CD14-positive monocyte (primary cell): ENCODE data around the gene LETMD1. TPM values are rescaled to one million over a fixed set of nuclear protein-coding genes. Genes with fewer than 3 reads are reported as not detected.

Source experiments
- DNase-seq, 3 donors: peaks; one replicate each; pipeline ENCODE4 v3.0.0-alpha.2; 2011 to 2022
- H2AFZ ChIP-seq: 2 replicates; pipeline ENCODE4 v1.6.0; 2012; ENCODE audit warnings: mild to moderate bottlenecking, low read depth, low read length, inconsistent platforms; ENCODE audit not compliant: insufficient read depth, poor library complexity, severe bottlenecking
- H3K27ac ChIP-seq, 2 donors: 1 replicate in 1 of 2; 2 replicates in 1 of 2; pipeline ENCODE4 v1.5.1; 2012 to 2013; ENCODE audit warnings: low read length in 2 of 2, control low read depth in 1 of 2, inconsistent platforms in 1 of 2, low read depth in 1 of 2, mild to moderate bottlenecking in 1 of 2
- H3K27me3 ChIP-seq, 2 donors: one replicate each; pipeline versions ENCODE4 v1.6.0 to v1.6.1; 2011 to 2013; ENCODE audit warnings: low read length in 2 of 2; ENCODE audit not compliant: control insufficient read depth in 2 of 2, insufficient read depth in 2 of 2
- H3K36me3 ChIP-seq, 2 donors: replicated peaks in 1 of 2; 1 replicate in 1 of 2; 2 replicates in 1 of 2; pipeline versions ENCODE4 v1.5.1 to v1.6.1; 2012 to 2013; ENCODE audit warnings: low read length in 2 of 2, control low read depth in 1 of 2, inconsistent platforms in 1 of 2, mild to moderate bottlenecking in 1 of 2; ENCODE audit not compliant: insufficient read depth in 2 of 2, control insufficient read depth in 1 of 2
- H3K4me1 ChIP-seq, 2 donors: 1 replicate in 1 of 2; 2 replicates in 1 of 2; pipeline versions ENCODE4 v1.5.1 to v1.6.1; 2012 to 2013; ENCODE audit warnings: low read length in 2 of 2, control low read depth in 1 of 2, inconsistent platforms in 1 of 2, mild to moderate bottlenecking in 1 of 2, moderate library complexity in 1 of 2; ENCODE audit not compliant: insufficient read depth in 2 of 2, control insufficient read depth in 1 of 2
- H3K4me2 ChIP-seq: replicated peaks from 2 replicates; pipeline ENCODE3; 2012; ENCODE audit warnings: low read length, moderate library complexity, mild to moderate bottlenecking; ENCODE audit not compliant: poor library complexity, severe bottlenecking; ENCODE audit errors: extremely low read depth
- H3K4me3 ChIP-seq, 3 experiments: fragments of 200-600 bp in 1 of 3; sonication (generic) in 1 of 3; replicated peaks in 1 of 3; 1 replicate in 2 of 3; 2 replicates in 1 of 3; pipeline ENCODE4 v1.5.1; 2011 to 2013; ENCODE audit warnings: low read length in 3 of 3, mild to moderate bottlenecking in 3 of 3, control low read depth in 2 of 3, low read depth in 2 of 3, inconsistent platforms in 1 of 3, moderate library complexity in 1 of 3
- H3K79me2 ChIP-seq: 2 replicates; pipeline ENCODE4 v1.6.0; 2012; ENCODE audit warnings: mild to moderate bottlenecking, control low read depth, inconsistent platforms, low read length, moderate library complexity; ENCODE audit not compliant: insufficient read depth
- H3K9ac ChIP-seq: 2 replicates; pipeline ENCODE4 v1.6.0; 2017; ENCODE audit warnings: low read length, mild to moderate bottlenecking; ENCODE audit not compliant: insufficient read depth, poor library complexity, severe bottlenecking
- H3K9me3 ChIP-seq, 2 donors: replicated peaks in 1 of 2; 1 replicate in 1 of 2; 2 replicates in 1 of 2; pipeline versions ENCODE4 v1.5.1 to v1.6.1; 2012 to 2013; ENCODE audit warnings: low read length in 2 of 2, control low read depth in 1 of 2; ENCODE audit not compliant: control insufficient read depth in 1 of 2, insufficient read depth in 1 of 2
- H4K20me1 ChIP-seq: 2 replicates; pipeline ENCODE4 v1.6.0; 2012; ENCODE audit warnings: mild to moderate bottlenecking, low read length, control low read depth, moderate library complexity; ENCODE audit not compliant: insufficient read depth
- H3K27ac Mint-ChIP-seq, 7 donors: one replicate each; pipeline ENCODE4 v1.8.0; 2020; ENCODE audit warnings: mild to moderate bottlenecking in 7 of 7, mixed read lengths in 7 of 7, moderate library complexity in 6 of 7, inconsistent platforms in 2 of 7
- H3K27me3 Mint-ChIP-seq, 3 donors: one replicate each; pipeline ENCODE4 v1.8.0; 2021 to 2022; ENCODE audit warnings: low read depth in 3 of 3, mild to moderate bottlenecking in 3 of 3, mixed read lengths in 3 of 3, moderate library complexity in 3 of 3, inconsistent platforms in 1 of 3
- H3K36me3 Mint-ChIP-seq, 2 donors: one replicate each; pipeline ENCODE4 v1.8.0; 2020; ENCODE audit warnings: mixed read lengths in 2 of 2, inconsistent platforms in 1 of 2, mild to moderate bottlenecking in 1 of 2
- H3K4me1 Mint-ChIP-seq: one replicate; pipeline ENCODE4 v1.8.0; 2020; ENCODE audit warnings: mild to moderate bottlenecking, mixed read lengths
- H3K4me3 Mint-ChIP-seq, 2 donors: one replicate each; pipeline ENCODE4 v1.8.0; 2020; ENCODE audit warnings: mild to moderate bottlenecking in 2 of 2, mixed read lengths in 2 of 2, moderate library complexity in 1 of 2
- H3K9me3 Mint-ChIP-seq, 7 donors: one replicate each; pipeline ENCODE4 v1.8.0; 2020 to 2022; ENCODE audit warnings: mixed read lengths in 7 of 7, mild to moderate bottlenecking in 6 of 7, moderate library complexity in 6 of 7, inconsistent platforms in 2 of 7
- CTCF ChIP-seq: fragments of 200-600 bp; IDR thresholded peaks from one replicate; pipeline ENCODE4 v1.8.0; 2022; ENCODE audit warnings: antibody characterized with exemption, mild to moderate bottlenecking
- WGBS: methylation state at CpG from one replicate; pipeline ENCODE4 v1.1.5; 2013; ENCODE audit warnings: missing lambda C conversion rate; ENCODE audit not compliant: insufficient coverage; 5-methylcytosine and 5-hydroxymethylcytosine counted together
- intact Hi-C, 2 donors: fragments of 100-400 bp; cut with micrococcal nuclease; formaldehyde crosslinking; loops; one replicate each; pipeline versions ENCODE4 v1.15.0 to v1.15.1; 2023
- polyA plus RNA-seq, 3 donors: library from polyadenylated mRNA; depleted of rRNA in 1 of 3; unstranded in 2 of 3; stranded (reverse) in 1 of 3; fragments of 300-500 nt in 2 of 3; fragments of >200 nt in 1 of 3; fragmentation: Illumina TruSeq in 2 of 3; gene quantifications; 1 replicate in 2 of 3; 2 replicates in 1 of 3; pipeline ENCODE4 v1.2.3, GENCODE V29; 2012 to 2021

Gene LETMD1
- polyA plus RNA-seq, 3 donors = 13.2 to 95.6 (median 16.8) TPM

- Histone ChIP-seq H3K27ac (no peak overlapping the region), H3K79me2 (peaks cover 100% of the 10 kb centered on the region), H3K36me3 (no peaks in the 10 kb centered on the region), H2AFZ (no peak overlapping the region), H3K27me3 (no peaks in the 10 kb centered on the region), H3K9me3 (no peaks in the 10 kb centered on the region), H3K4me1 (peaks cover 20 to 37% of the 10 kb centered on the region in 2 donors), H3K9ac (no peak overlapping the region), H4K20me1 (peaks cover 86% of the 10 kb centered on the region), H3K4me2 (no peak overlapping the region), H3K4me3 (no peak overlapping the region)
- Mint-ChIP-seq H3K4me3 (no peak overlapping the region), H3K27me3 (peaks cover 0 to 2% (median 2%) of the 10 kb centered on the region in 3 donors), H3K4me1 (peaks cover 32% of the 10 kb centered on the region), H3K9me3 (no peaks in the 10 kb centered on the region), H3K27ac (no peak overlapping the region), H3K36me3 (peaks cover 2 to 5% of the 10 kb centered on the region in 2 donors)
- intact Hi-C loops = no loop called here
- TF ChIP-seq CTCF = no peak
- no peak for DNase-seq
These were observed 30.7 kb upstream of the LETMD1 start for GRCh38 chr12:51017452-51017851.

GRCh38 chr12:51018956-51019355 lies 29.2 kb upstream of the LETMD1 start:
- Mint-ChIP-seq H3K27ac (no peak overlapping the region), H3K4me3 (no peak overlapping the region), H3K4me1 (peaks cover 36% of the 10 kb centered on the region), H3K27me3 (peaks cover 0 to 2% (median 2%) of the 10 kb centered on the region in 3 donors), H3K36me3 (peaks cover 2 to 7% of the 10 kb centered on the region in 2 donors), H3K9me3 (no peaks in the 10 kb centered on the region)
- Histone ChIP-seq H3K36me3 (no peaks in the 10 kb centered on the region), H3K9me3 (no peaks in the 10 kb centered on the region), H2AFZ (no peak overlapping the region), H3K79me2 (peaks cover 100% of the 10 kb centered on the region), H3K4me3 (no peak overlapping the region), H3K27me3 (no peaks in the 10 kb centered on the region), H3K4me1 (peaks cover 31 to 42% of the 10 kb centered on the region in 2 donors), H3K4me2 (no peak overlapping the region), H4K20me1 (peaks cover 79% of the 10 kb centered on the region), H3K9ac (no peak overlapping the region), H3K27ac (peak overlapping the region in 1 of 2 donors; percentile 14)
- no peak for DNase-seq
- TF ChIP-seq CTCF = no peak
- intact Hi-C loops = no loop called here
- WGBS = no CpG with 5 or more reads among the region's 2 CpGs
